SIG-M5 treated with dmso at 0.1 percent for 504 hours (cell line): Measurements from ENCODE around the gene C2orf78.

Experiments
- DNase-seq: peaks from one replicate; lab custom pipeline; 2025; ENCODE audit not compliant: unreplicated experiment; lab: John Stamatoyannopoulos, UW

C2orf78 gene

GRCh38 chr2:73837847-73838585 lies 54.0 kb downstream of the C2orf78 start:
- peak; percentile 86 for DNase-seq

GRCh38 chr2:73838889-73839534 lies 55.0 kb downstream of the C2orf78 start:
- DNase-seq, result no peak

- no peak for DNase-seq
Measured at GRCh38 chr2:73839653-73840411, 55.8 kb downstream of the C2orf78 start.

GRCh38 chr2:73841912-73842738 lies 58.1 kb downstream of the C2orf78 start:
- DNase-seq, result no peak

GRCh38 chr2:73842739-73843019 lies 58.7 kb downstream of the C2orf78 start:
- DNase-seq, result no peak

- no peak for DNase-seq
Measured at GRCh38 chr2:73844087-73844486, 60.1 kb downstream of the C2orf78 start.

- no peak for DNase-seq
Measured at GRCh38 chr2:73850009-73850408, 66.0 kb downstream of the C2orf78 start.

GRCh38 chr2:73851274-73851673 lies 67.3 kb downstream of the C2orf78 start:
- peak; percentile 13 for DNase-seq

GRCh38 chr2:73852020-73852419 lies 68.0 kb downstream of the C2orf78 start:
- DNase-seq, result no peak

GRCh38 chr2:73855526-73855925 lies 71.5 kb downstream of the C2orf78 start:
- no peak for DNase-seq

- no peak for DNase-seq
Measured at GRCh38 chr2:73856214-73856613, 72.2 kb downstream of the C2orf78 start.

- DNase-seq, result no peak
Measured at GRCh38 chr2:73859721-73860586, 76.0 kb downstream of the C2orf78 start.

GRCh38 chr2:73862987-73863386 lies 79.0 kb downstream of the C2orf78 start:
- no peak for DNase-seq
